ENCODE results near the gene ANKDD1B. TPM values are rescaled to one million over a fixed set of nuclear protein-coding genes. Genes with fewer than 3 reads are reported as not detected.

ANKDD1B gene
- total and polyA plus RNA-seq, 2 of the 8 experiments (the other 6 are each of a cell fraction or from before 2014, with no cell fraction given) = 0.08 to 0.22 TPM

GRCh38 chr5:75622564-75622963 lies 11.3 kb downstream of the ANKDD1B start:
- H2BK12ac ChIP-seq (ENCODE audit: low read depth, low read length) = no peak overlapping the region
- H3K56ac ChIP-seq (replicated peaks; ENCODE audit: insufficient read length, low read depth, low read length) = no peak overlapping the region
- no peaks in the 10 kb centered on the region for H3K79me1 ChIP-seq (ENCODE audit: low read depth, low read length)
- H3K4ac ChIP-seq (replicated peaks; ENCODE audit: insufficient read length, low read depth, low read length) = no peak overlapping the region
- H3K23me2 ChIP-seq (ENCODE audit: low read depth, low read length) = no peaks in the 10 kb centered on the region; the same call in 1 of the 2 replicates
- H4K20me1 ChIP-seq (replicated peaks in 1 of 2; ENCODE audit: control insufficient read depth in 1 of 2, insufficient read depth in 2 of 2, low read length in 2 of 2) = no peaks in the 10 kb centered on the region
- no peak overlapping the region for H2AK5ac ChIP-seq (ENCODE audit: low read depth, low read length)
- H2BK120ac ChIP-seq (replicated peaks; ENCODE audit: low read depth, low read length) = no peak overlapping the region
- H3K4me3 ChIP-seq (ENCODE audit: extremely low read depth in 1 of 4, insufficient read depth in 2 of 4, low read depth in 3 of 4, low read length in 4 of 4) = no peak overlapping the region
- no peaks in the 10 kb centered on the region for H3K4me1 ChIP-seq (replicated peaks in 1 of 4; ENCODE audit: control insufficient read depth in 3 of 4, insufficient read depth in 4 of 4, low read length in 3 of 4)
- H3K18ac ChIP-seq (ENCODE audit: extremely low read depth, low read length) = no peak overlapping the region
- no peak for DNase-seq (ENCODE audit: low read depth in 1 of 2, low spot score in 2 of 2)
- CTCF ChIA-PET (ENCODE audit: partially characterized antibody) = interaction anchor here (0.7 to 1.0 kb wide), 3 partner anchors 47 to 377 kb away, joined by 3 to 4 read pairs (median 3); no protein-coding TSS in a partner anchor
- no peaks in the 10 kb centered on the region for H3K36me3 ChIP-seq (ENCODE audit: control insufficient read depth in 2 of 4, insufficient read depth in 4 of 4, low read length in 3 of 4)
- H3K23ac ChIP-seq (ENCODE audit: insufficient read length) = no peak overlapping the region
- no peaks in the 10 kb centered on the region for H3K27me3 ChIP-seq (replicated peaks in 1 of 4; ENCODE audit: control insufficient read depth in 3 of 4, extremely low read depth in 1 of 4, insufficient read depth in 3 of 4, low read length in 3 of 4)
- H3K4me2 ChIP-seq (ENCODE audit: insufficient read depth in 1 of 2, low read depth in 2 of 2, low read length in 2 of 2) = no peak overlapping the region
- H2AFZ ChIP-seq (ENCODE audit: low read length) = no peak overlapping the region
- no peaks in the 10 kb centered on the region for H3K79me2 ChIP-seq (ENCODE audit: control insufficient read depth in 1 of 2, insufficient read depth in 2 of 2, low read length in 2 of 2)
- no peak overlapping the region for H2BK15ac ChIP-seq (ENCODE audit: low read length)
- no peak overlapping the region for H4K91ac ChIP-seq (replicated peaks; ENCODE audit: insufficient read length, low read length)
- no peak overlapping the region for H3K9ac ChIP-seq (replicated peaks in 1 of 4; ENCODE audit: extremely low read depth in 1 of 4, low read depth in 3 of 4, low read length in 3 of 4)
- no peak overlapping the region for H4K8ac ChIP-seq (ENCODE audit: extremely low read depth, insufficient read depth, low read length)
- H4K5ac ChIP-seq (ENCODE audit: insufficient read length, low read depth, low read length) = no peak overlapping the region
- no peak overlapping the region for H2BK20ac ChIP-seq (ENCODE audit: low read length)
- no peak overlapping the region for H2BK5ac ChIP-seq (ENCODE audit: low read depth, low read length)
- H3K14ac ChIP-seq (ENCODE audit: insufficient read length) = no peak overlapping the region
- H3K9me3 ChIP-seq (ENCODE audit: insufficient read depth in 2 of 2, low read depth in 1 of 2, low read length in 1 of 2) = no peaks in the 10 kb centered on the region
- WGBS, 2 experiments (ENCODE audit: extremely low coverage in 1 of 2, insufficient coverage in 1 of 2, insufficient read length in 1 of 2, insufficient replicate concordance in 2 of 2, low coverage in 1 of 2, low lambda C conversion rate in 2 of 2, missing lambda C conversion rate in 1 of 2) = 93% methylated on average over 4 of the region's 4 CpGs; no CpG with 5 or more reads in 1 of the 2 experiments
- no peak for FAIRE-seq
- H3K27ac ChIP-seq (ENCODE audit: low read depth, low read length) = no peak overlapping the region
- TF ChIP-seq RBBP5 (IDR thresholded peaks at IDR 0.05; ENCODE audit: borderline replicate concordance, low read depth, low read length) = no peak
- TF ChIP-seq TCF12 (IDR thresholded peaks at IDR 0.05; ENCODE audit: low read depth, low read length) = no peak
- no peak for TF ChIP-seq NRF1 (IDR thresholded peaks at IDR 0.05; ENCODE audit: low read depth, low read length)
- no peak for TF ChIP-seq MAFK (IDR thresholded peaks at IDR 0.05; ENCODE audit: low read depth, low read length)
- TF ChIP-seq SIN3A (conservative IDR thresholded peaks at IDR 0.05 in 1 of 2, IDR thresholded peaks at IDR 0.05 in 1 of 2; ENCODE audit: low read depth in 1 of 2, low read length in 2 of 2) = no peak
- POLR2A ChIA-PET (ENCODE audit: partially characterized antibody) = no interaction called here

All from H1 (cell line).